ENCODE measurements around the gene DNAH3.
"Not testable (repeated sequence)": the region's sequence is repeated elsewhere in the genome, so short reads cannot be mapped to it uniquely, and the experiment has no call there.

The DNAH3 gene

DNA sequence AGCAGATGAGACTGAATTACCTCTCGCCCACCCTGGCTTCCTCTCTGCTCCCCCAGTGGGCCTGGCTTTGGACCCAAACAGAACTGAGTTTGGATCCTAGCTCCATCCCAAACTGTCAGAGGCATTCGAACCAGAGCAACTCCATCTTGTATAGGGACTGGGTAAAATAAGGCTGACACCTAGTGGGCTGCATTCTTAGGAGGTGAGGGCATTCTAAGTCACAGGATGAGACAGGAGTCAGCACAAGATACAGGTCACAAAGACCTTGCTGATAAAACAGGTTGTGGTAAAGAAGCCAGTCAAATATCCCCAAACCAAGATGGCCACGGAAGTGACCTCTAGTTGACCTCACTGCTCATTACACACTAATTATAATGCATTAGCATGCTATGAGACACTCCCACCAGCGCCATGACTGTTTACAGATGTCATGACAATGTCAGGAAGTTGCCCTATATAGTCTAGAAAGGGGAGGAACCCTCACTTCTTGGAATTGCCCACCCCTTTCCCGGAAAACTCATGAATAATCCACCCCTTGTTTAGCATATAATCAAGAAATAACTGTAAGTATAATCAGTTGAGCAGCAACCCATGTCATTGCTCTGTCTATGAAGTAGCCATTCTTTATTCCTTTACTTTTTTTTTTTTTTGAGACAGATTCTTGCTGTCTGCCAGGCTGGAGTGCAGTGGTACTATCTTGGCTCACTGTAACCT, 205.6 kb downstream of the DNAH3 start:
- DNase-seq (ENCODE audit: low spot score): peak; percentile 46

DNA sequence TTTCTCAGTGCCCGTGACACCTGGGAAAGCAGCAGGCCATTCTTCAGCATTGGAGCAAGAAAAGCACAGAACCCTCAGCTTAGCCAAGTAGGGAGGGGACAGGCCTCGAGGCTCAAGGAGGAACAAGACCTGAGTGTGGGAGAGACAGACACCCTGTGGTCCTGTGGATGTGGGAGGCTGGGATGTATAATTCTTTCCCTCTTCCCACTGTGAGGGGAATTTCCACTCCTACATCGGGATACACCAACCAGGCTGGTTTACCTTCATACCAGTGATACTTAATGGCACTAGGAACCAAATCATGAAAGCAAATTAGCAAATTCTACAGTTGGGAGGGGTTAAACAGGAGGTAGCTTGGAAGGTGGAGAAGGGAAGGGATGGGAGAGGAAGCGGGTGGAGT, 208.4 kb downstream of the DNAH3 start:
- DNase-seq (ENCODE audit: low spot score): no peak

GRCh38 chr16:20941636-20941926, 209.1 kb downstream of the DNAH3 start:
- DNase-seq (ENCODE audit: low spot score): no peak

DNA sequence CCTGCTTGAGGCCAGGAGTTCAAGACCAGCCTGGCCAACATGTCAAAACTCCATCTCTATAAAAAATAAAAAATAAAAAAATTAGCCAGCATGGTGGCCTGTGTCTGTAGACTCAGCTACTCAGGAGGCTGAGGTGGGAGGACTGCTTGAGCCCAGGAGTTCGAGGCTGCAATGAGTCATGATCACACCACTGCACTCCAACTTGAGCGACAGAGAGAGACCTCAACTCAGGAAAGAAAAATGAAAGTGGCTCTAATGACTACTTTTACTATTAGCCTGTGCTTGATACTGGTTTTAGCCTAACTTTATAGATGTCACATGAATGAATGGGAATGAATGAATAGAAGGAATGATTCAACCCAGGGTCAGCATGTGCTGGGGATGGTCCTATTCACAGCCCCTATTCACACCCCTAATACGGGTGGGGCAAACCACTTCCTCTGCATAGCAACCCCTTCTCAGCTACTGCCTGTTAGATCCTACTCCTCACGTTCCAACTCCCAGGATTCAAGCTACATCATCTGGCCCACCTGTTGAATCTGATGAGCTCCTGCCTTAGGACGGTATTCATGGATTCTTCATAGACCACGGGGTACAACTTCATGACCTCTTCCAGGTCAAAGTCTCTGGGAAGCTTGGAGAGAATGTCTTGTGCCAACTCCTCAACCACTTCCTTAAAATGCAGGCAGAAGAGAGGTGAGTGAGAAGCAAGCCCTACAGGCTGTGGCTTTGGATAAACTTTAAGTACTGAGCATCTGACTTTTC, 209.6 kb downstream of the DNAH3 start:
- DNase-seq (ENCODE audit: low spot score): no peak

DNA sequence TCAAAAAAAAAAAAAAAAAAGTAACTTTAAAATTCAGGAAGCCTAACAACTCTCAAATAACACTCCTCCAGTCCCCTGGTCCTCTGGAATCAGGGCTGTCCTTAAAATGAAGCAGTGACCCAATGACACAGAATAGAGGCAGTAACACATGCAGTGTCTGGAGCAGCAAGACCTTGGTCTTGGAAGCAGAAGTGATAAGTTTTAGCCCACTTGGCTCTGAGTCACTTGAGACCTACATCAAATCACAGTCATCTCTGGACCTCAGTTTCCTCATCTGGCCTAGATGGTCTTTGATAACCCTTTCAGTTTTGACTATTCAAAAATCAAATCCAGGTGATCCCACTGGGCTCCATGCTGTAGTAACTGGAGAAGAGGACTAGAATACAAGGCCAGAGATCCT, 211.0 kb downstream of the DNAH3 start:
- DNase-seq (ENCODE audit: low spot score): no peak

DNA sequence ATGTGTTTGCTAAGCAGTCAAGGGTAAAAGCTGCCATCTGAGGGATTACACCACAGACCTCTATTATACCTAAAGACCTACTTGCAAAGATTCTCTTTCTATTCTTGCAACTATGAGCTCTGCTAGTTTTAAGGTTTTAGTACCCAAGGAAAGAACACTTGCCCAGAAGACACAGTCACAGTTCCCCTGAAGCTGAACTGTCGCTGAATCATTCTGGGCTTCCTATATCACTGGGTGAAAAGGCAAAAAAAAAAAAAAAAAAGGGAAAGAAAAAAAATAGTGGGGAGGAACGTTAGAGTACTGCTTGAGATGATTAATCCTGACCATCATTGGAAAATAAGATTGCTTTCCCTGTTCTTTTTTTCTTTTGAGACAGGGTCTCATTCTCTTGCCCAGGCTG, 212.2 kb downstream of the DNAH3 start:
- peak; percentile 5 for DNase-seq (ENCODE audit: low spot score)

- no peak for DNase-seq (ENCODE audit: low spot score)
These were observed 212.9 kb downstream of the DNAH3 start for GRCh38 chr16:20937736-20938135.

GRCh38 chr16:20933589-20933988, 217.1 kb downstream of the DNAH3 start:
- DNase-seq (ENCODE audit: low spot score): no peak

- no peak for DNase-seq (ENCODE audit: low spot score)
These were observed 219.5 kb downstream of the DNAH3 start for GRCh38 chr16:20931066-20931600.

DNA sequence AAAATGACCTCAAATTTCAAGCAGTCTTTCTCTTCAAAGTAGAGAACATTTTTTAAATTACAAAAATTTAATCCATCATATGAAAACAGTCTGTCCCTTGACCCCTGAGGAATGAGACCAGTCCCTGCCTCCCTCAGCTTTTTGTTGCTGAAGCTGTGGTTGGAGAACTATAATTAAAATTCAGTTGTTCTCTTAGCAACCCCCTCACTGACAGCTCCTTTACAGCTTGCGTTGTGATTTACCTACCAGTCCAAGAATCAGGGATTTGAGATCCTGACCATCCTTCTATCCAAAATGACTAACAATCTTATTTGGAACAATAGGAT, 220.3 kb downstream of the DNAH3 start:
- DNase-seq (ENCODE audit: low spot score): no peak

DNA sequence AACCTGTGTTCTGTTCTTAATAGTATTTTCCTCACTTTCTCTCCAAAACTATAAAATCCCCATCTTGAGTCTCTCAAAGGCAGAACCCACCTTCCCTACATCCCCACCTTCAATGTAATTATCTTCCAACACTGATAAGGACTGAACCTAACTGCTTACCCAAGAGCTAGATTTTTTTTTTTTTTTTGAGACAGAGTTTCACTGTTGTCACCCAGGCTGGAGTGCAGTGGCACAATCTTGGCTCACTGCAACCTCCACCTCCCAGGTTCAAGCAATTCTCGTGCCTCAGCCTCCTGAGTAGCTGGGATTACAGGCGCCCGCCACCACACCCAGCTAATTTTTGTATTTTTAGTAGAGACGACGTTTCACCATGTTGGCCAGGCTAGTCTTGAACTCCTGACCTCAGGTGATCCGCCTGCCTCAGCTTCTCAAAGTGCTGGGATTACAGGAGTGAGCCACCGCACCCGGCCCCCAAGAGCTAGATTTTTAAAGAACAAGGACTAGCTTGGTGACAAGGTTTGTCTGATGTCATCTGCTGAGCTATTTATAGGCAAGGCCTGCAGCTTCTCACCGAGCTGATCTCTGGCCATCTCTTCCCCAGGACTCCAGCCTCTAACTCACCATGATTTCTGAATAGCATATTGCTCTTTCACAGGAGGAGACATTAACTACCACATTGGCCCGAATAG, 220.8 kb downstream of the DNAH3 start:
- not testable (repeated sequence) for DNase-seq (ENCODE audit: low spot score)

- DNase-seq (ENCODE audit: low spot score): no peak
These were observed 221.8 kb downstream of the DNAH3 start for GRCh38 chr16:20928774-20929411.

- no peak for DNase-seq (ENCODE audit: low spot score)
These were observed 224.9 kb downstream of the DNAH3 start for GRCh38 chr16:20925751-20926150.

- DNase-seq (ENCODE audit: low spot score): no peak
These were observed 226.8 kb downstream of the DNAH3 start for GRCh38 chr16:20923876-20924275.

DNA sequence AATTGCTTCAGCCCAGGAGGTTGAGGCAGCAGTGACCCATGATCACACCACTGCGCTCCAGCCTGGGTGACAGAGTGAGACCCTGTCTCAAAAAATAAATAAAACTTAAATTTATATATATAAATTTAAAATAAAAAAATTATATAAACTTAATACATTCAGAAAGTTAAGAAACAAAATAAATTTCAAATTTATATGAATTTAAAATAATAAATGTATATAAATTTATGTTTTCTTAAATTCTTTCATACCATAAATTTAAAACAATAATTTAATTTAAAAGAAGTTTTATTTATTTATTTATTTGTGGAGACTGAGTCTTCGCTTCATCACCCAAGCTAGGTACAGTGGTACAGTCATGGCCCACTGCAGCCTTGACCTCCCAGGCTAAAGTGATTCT, 229.8 kb downstream of the DNAH3 start:
- no peak for DNase-seq (ENCODE audit: low spot score)

GRCh38 chr16:20920091-20920490, 230.6 kb downstream of the DNAH3 start:
- no peak for DNase-seq (ENCODE audit: low spot score)

DNA sequence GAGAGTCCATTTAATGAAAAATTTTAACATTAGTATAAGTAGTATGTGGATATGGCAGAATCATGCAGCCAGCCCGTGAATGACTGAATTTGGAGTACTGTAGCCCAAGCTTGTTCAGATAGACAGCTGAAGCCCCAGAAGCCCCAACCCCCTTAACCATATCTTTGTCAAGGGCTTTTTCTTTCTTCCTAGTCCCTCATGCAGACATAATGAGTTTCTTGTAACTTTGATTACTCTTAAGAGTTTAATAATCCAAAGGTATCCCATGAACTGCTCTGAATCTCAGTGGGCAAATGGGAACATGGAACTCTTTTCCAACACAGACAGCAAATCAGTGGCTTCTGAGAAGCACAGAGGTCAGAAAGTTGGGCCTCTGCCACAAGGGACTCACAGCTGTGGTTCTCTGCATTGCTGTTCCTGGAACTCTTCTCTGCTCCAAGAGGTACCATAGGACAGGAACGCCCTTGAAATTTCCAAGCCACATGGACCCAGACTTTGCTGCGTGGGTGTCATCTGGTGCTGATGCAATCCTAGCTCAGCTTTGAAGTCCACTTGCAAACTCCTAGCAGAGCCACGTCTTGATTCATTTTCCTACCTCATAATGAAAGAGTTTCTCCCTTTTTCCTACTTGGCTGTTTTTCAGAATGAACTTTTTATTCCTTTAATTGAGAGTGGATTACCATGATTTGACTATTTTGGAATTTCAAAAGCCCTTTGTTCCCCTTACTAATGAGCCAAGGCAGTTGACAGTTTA, 232.0 kb downstream of the DNAH3 start:
- DNase-seq (ENCODE audit: low spot score): no peak

DNA sequence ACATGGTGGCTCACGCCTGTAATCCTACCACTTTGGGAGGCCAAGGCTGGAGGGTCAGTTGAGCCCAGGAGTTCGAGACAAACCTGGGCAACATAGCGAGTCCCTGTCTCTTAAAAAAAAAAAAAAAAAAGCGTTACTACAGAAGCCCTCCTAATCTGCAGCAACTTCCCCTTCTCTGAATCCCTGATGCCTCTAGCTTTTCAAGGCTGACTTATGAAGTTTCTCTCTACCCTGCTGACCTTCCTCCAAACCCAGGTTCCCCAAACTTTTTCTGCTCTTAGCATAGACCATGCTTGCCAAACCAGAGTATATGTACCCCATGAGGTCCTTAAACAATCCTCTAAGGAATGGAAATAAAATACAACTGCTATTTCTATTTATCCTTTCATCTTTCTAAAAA, 233.7 kb downstream of the DNAH3 start:
- no peak for DNase-seq (ENCODE audit: low spot score)

GRCh38 chr16:20916289-20916688, 234.4 kb downstream of the DNAH3 start:
- no peak for DNase-seq (ENCODE audit: low spot score)

DNA sequence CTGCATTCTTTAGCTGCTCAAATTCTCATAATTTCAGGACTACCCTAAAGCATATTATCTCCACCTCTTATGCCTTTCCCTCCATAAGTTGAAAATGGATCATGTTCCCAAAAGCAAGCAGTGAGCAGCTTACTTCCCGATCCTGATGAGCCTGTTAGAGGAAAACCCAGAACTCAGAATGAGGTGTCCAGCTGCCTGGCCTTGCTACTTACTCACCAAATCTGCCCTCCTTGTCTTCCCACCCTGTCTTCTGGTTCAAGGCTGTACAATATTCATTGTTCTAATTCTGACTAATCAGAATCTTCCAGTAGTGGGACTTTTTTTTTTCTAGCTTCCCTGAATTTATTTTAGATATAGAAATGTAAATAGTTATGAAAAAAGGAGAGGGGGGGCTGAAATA, 239.3 kb downstream of the DNAH3 start:
- peak; percentile 80 for DNase-seq (ENCODE audit: low spot score)

DNA sequence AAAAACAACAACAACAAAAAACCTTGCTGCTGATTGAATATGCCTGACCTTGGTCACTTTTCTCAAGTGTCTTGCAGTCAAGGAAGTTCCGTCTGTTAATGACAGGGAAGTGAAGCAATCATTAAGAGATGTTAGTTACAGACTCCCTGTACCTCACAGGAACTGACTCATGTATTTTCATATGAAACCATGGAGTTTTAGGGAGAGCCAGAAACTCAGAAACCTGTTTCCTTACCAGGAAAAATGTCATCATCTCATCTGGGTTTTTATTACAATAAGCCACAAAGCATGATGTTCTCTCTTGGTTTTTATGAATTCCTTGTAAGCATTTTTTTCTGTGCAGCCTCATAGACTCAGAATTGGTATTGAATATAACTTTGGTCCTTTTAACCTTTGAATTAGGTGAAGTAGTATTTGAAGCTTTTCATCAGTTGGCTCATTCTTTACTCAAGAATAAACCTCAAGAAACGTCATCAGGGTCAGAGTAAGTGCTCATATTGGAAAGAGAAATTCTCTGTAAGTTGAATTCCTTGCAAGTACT, 239.8 kb downstream of the DNAH3 start:
- peak; percentile 90 for DNase-seq (ENCODE audit: low spot score)

All from RKO (cell line).